ENCODE measurements around the gene RSPH9.

RSPH9 gene

DNA sequence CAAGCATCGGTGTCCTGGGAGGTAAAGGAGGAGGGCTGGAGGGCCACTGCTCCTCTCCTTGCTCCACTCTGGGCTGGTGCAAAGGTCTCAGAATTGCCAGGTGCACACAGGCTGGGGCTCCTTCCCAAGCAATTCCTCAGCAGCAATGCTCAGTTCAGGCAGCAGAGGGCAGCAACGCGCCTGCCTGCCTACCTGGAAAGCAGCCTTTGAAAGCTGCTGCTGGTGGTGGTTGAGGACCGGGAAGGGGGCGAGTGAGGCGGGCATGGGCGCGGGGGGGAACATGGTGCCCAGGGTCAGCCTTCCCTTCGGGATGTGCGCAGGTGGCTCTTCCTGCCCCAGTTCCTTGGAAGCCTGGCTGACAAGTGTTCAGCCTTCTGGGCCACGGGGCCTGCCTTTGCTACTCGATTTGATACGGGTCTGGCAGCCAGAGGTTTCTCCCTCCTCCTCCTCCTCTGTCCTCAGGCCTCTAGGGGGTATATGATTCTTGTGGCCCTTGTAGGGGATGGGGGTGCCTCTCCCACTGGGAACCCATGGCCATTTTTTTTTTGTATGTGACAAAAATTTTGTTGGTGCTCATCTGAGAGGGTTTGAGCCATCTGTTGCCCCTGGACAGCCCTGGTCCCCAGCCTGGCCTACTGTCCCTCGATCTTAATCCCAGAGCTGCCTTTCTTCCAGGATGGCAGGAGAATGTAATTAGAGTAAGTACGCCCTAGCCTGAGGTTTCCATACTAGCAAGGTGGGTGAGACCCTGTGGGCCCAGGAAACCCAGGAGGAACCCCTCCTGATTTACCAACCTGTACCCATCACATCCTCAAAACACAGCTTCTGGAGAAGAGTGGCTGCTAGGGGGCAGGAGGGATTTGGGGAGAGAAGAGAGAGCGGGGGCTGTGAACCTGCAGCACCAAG, 22.7 kb downstream of the RSPH9 start:
- TF ChIP-seq, protein P1, sequence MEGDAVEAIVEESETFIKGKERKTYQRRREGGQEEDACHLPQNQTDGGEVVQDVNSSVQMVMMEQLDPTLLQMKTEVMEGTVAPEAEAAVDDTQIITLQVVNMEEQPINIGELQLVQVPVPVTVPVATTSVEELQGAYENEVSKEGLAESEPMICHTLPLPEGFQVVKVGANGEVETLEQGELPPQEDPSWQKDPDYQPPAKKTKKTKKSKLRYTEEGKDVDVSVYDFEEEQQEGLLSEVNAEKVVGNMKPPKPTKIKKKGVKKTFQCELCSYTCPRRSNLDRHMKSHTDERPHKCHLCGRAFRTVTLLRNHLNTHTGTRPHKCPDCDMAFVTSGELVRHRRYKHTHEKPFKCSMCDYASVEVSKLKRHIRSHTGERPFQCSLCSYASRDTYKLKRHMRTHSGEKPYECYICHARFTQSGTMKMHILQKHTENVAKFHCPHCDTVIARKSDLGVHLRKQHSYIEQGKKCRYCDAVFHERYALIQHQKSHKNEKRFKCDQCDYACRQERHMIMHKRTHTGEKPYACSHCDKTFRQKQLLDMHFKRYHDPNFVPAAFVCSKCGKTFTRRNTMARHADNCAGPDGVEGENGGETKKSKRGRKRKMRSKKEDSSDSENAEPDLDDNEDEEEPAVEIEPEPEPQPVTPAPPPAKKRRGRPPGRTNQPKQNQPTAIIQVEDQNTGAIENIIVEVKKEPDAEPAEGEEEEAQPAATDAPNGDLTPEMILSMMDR (conservative IDR thresholded peaks at IDR 0.05; ENCODE audit: low read depth, low read length): peak; percentile 86
- Histone ChIP-seq H3K36me3 (ENCODE audit: insufficient read depth) (no peaks in the 10 kb centered on the region), H3K9ac (no peak overlapping the region), H3K4me3 (IDR thresholded peaks at IDR 0.05; ENCODE audit: insufficient read depth, low read depth, low read length) (no peak overlapping the region), H3K79me2 (ENCODE audit: insufficient read depth, low read depth) (no peaks in the 10 kb centered on the region), H3K27me3 (ENCODE audit: insufficient read depth, low read depth) (no peaks in the 10 kb centered on the region), H4K20me1 (ENCODE audit: insufficient read depth) (no peaks in the 10 kb centered on the region), H3K27ac (no peak overlapping the region), H3K4me2 (peak overlapping the region; percentile 46; the same call in 1 of the 2 replicates), H2AFZ (ENCODE audit: low read depth) (no peak overlapping the region), H3K4me1 (ENCODE audit: low read depth, poor library complexity, severe bottlenecking) (peaks cover 62% of the 10 kb centered on the region)

DNA sequence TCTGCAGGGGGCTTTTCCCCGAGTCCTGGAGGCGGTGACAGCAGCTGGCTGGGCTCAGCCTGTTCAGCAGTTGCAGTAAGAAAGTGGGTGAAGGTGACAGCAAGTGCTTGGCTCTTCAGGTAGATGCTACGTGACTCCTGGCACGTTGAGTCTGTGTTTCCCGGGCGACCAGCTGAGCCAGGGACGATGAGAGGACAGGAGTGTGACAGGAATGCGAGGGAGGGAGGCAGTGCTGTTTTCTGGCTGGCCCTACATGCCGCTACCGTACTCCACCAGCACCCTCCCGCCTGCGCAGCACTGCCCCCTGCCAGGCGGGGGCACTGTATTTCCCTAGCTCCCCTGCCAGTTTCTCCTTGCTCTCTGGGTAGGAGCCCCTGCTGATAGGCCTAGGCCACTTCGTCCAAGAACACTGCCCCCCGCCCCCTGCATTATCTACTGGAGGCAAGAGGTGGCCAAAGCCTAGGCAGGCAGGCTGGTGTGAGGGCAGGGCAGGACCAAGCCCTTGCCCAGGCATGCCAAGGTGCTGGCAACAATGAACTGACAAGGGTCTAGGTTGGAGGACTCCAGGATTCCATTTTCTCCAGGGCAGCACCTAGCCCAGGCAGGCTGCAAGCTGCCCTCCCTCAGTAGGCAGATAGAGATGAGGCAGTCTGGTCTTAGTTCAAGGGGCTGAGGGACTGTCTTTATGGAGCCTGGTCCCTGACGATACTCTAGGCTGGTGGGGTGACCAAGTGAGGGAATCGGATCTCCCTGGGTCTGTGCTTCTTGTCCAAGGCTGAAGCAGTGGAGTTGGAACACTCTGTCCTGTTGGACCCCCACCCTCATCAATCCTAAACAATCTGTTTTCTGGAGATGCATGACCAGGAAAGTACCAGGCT, 23.6 kb downstream of the RSPH9 start:
- Histone ChIP-seq H3K27ac (peak overlapping the region; percentile 78; the same call in 1 of the 2 replicates), H3K36me3 (ENCODE audit: insufficient read depth) (no peaks in the 10 kb centered on the region)

DNA sequence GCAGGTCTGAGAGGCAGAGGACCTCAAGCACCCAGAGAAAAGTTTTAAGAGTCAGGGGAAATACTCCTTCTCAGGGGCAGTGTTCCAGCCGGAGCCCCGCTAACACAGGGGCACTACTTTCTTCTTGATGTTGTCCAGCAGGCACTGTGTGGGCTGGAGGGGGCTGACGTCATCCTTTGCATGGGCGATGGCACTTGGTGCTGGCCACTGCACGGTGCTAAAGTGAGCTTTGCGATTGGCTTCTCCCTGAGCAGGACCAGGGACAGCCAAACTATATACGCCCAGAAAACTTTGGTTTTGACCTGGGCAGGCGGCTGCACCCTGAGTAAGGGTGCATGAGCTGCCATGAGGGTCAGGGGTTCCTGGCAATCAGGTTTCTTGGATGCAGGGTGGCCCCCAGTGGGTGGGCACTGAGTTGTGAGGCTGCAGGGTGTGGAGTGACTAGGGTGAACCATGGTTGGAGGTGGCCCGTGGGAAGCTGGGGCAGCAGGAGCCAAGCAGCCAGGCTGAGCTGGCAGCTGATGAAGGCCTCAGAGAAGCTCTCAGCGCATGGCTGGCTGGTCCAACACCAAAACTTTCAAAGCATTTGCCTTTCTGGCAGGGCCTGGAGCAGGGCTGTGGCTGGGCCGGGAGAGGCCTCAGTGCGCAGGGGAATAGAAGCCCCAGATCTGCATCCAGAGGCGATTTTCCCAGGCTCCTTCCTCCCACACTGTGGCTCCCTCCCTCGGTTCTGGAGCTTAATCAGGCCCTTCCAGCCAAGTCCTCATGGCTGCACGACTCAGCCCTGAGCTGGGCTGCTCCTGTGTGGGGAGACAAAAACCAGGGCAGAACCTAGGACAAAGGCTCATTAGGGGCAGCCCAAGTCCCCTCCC, 24.4 kb downstream of the RSPH9 start:
- Histone ChIP-seq H3K4me2 (peak overlapping the region; percentile 85), H3K27ac (peak overlapping the region; percentile 78), H3K4me1 (ENCODE audit: low read depth, poor library complexity, severe bottlenecking) (peaks cover 62% of the 10 kb centered on the region)

More for the DNA sequence above, 23.6 kb downstream of the RSPH9 start:
- TF ChIP-seq, protein P1 (conservative IDR thresholded peaks at IDR 0.05; ENCODE audit: low read depth, low read length): peak; percentile 46
- H3K4me2 ChIP-seq: peak overlapping the region; percentile 85; the same call in 1 of the 2 replicates
- H3K27me3 ChIP-seq (ENCODE audit: insufficient read depth, low read depth): no peaks in the 10 kb centered on the region
- no peaks in the 10 kb centered on the region for H3K79me2 ChIP-seq (ENCODE audit: insufficient read depth, low read depth)
- H2AFZ ChIP-seq (ENCODE audit: low read depth): no peak overlapping the region
- peaks cover 62% of the 10 kb centered on the region for H3K4me1 ChIP-seq (ENCODE audit: low read depth, poor library complexity, severe bottlenecking)
- no peaks in the 10 kb centered on the region for H4K20me1 ChIP-seq (ENCODE audit: insufficient read depth)
- no peak overlapping the region for H3K4me3 ChIP-seq (IDR thresholded peaks at IDR 0.05; ENCODE audit: insufficient read depth, low read depth, low read length)
- no peak overlapping the region for H3K9ac ChIP-seq

More for the DNA sequence above, 24.4 kb downstream of the RSPH9 start:
- peak overlapping the region; percentile 27; the same call in 1 of the 2 replicates for H3K9ac ChIP-seq
- TF ChIP-seq, protein P1 (conservative IDR thresholded peaks at IDR 0.05; ENCODE audit: low read depth, low read length): no peak
- H3K79me2 ChIP-seq (ENCODE audit: insufficient read depth, low read depth): no peaks in the 10 kb centered on the region
- H3K36me3 ChIP-seq (ENCODE audit: insufficient read depth): no peaks in the 10 kb centered on the region
- H4K20me1 ChIP-seq (ENCODE audit: insufficient read depth): no peaks in the 10 kb centered on the region
- no peak overlapping the region for H2AFZ ChIP-seq (ENCODE audit: low read depth)
- H3K27me3 ChIP-seq (ENCODE audit: insufficient read depth, low read depth): no peaks in the 10 kb centered on the region
- no peak overlapping the region for H3K4me3 ChIP-seq (IDR thresholded peaks at IDR 0.05; ENCODE audit: insufficient read depth, low read depth, low read length)
